GM23248 (cell line): ENCODE results near the gene MAP1B.

Source experiments
- EZH2 ChIP-seq: fragments of 200-600 bp; sonication (generic); IDR thresholded peaks from 2 replicates; pipeline ENCODE4 v1.6.1; 2018; ENCODE audit warnings: antibody characterized with exemption, mild to moderate bottlenecking; ENCODE audit not compliant: insufficient read depth, poor library complexity, severe bottlenecking
- EZH2phosphoT487 ChIP-seq: fragments of 200-600 bp; sonication (generic); IDR thresholded peaks from 2 replicates; pipeline ENCODE4 v1.6.1; 2018; ENCODE audit warnings: antibody characterized with exemption, moderate library complexity, mild to moderate bottlenecking, low read depth; ENCODE audit not compliant: insufficient read depth

GRCh38 chr5:72188166-72188565 lies 80.9 kb downstream of the MAP1B start:
- TF ChIP-seq EZH2 (no peak), EZH2phosphoT487 (no peak)
